Neuronal stem cell (in vitro differentiated cells): ENCODE results near the gene STK10.

Experiments
- DNase-seq: peaks from one replicate; pipeline ENCODE4 v3.0.0-alpha.2; 2013; ENCODE audit warnings: low spot score
- H2AFZ ChIP-seq: one replicate; pipeline ENCODE4 v1.6.1; 2013; ENCODE audit warnings: mild to moderate bottlenecking, low read length, inconsistent platforms
- H2AK5ac ChIP-seq: 2 replicates; pipeline ENCODE4 v1.6.1; 2013; ENCODE audit warnings: low read depth, mild to moderate bottlenecking, inconsistent platforms, low read length, moderate library complexity, mixed read lengths
- H2BK120ac ChIP-seq: 2 replicates; pipeline ENCODE4 v1.6.1; 2013; ENCODE audit warnings: low read depth, mild to moderate bottlenecking, inconsistent platforms, low read length, moderate library complexity, mixed read lengths
- H2BK12ac ChIP-seq: one replicate; pipeline ENCODE4 v1.6.1; 2013; ENCODE audit warnings: low read length, inconsistent platforms
- H2BK15ac ChIP-seq: 2 replicates; pipeline ENCODE4 v1.6.1; 2013; ENCODE audit warnings: mild to moderate bottlenecking, low read length, inconsistent platforms, mixed read lengths
- H2BK5ac ChIP-seq: one replicate; pipeline ENCODE4 v1.6.1; 2013; ENCODE audit warnings: inconsistent platforms, mild to moderate bottlenecking, low read length, moderate library complexity
- H3K14ac ChIP-seq: one replicate; pipeline ENCODE4 v1.6.1; 2013; ENCODE audit warnings: low read length, inconsistent platforms
- H3K18ac ChIP-seq: 2 replicates; pipeline ENCODE4 v1.6.1; 2013; ENCODE audit warnings: low read length, inconsistent platforms
- H3K23ac ChIP-seq: 2 replicates; pipeline ENCODE4 v1.6.1; 2013; ENCODE audit warnings: low read depth, mild to moderate bottlenecking, mixed read lengths, low read length, inconsistent platforms; ENCODE audit not compliant: poor library complexity
- H3K27ac ChIP-seq: replicated peaks from 3 replicates; pipeline ENCODE4 v1.5.1; 2013; ENCODE audit warnings: low read length, inconsistent platforms
- H3K27me3 ChIP-seq, 3 experiments: 2 replicates each; pipeline ENCODE4 v1.6.1; 2013; ENCODE audit warnings: low read length in 3 of 3, mild to moderate bottlenecking in 2 of 3, inconsistent platforms in 1 of 3, low read depth in 1 of 3, mixed read lengths in 1 of 3, moderate library complexity in 1 of 3; ENCODE audit not compliant: control insufficient read depth in 3 of 3, insufficient read depth in 3 of 3
- H3K36me3 ChIP-seq, 2 donors: replicated peaks in 1 of 2; 2 replicates each; pipeline ENCODE4 v1.6.1; 2013; ENCODE audit warnings: low read length in 2 of 2; ENCODE audit not compliant: control insufficient read depth in 2 of 2, insufficient read depth in 2 of 2
- H3K4ac ChIP-seq: 2 replicates; pipeline ENCODE4 v1.6.1; 2013; ENCODE audit warnings: inconsistent platforms, mild to moderate bottlenecking, low read length, moderate library complexity
- H3K4me1 ChIP-seq, 2 donors: 1 replicate in 1 of 2; 2 replicates in 1 of 2; pipeline ENCODE4 v1.6.1; 2013; ENCODE audit warnings: low read length in 2 of 2, low read depth in 1 of 2; ENCODE audit not compliant: control insufficient read depth in 2 of 2, insufficient read depth in 1 of 2
- H3K4me2 ChIP-seq: one replicate; pipeline ENCODE4 v1.6.1; 2013; ENCODE audit warnings: mild to moderate bottlenecking, low read length, inconsistent platforms; ENCODE audit not compliant: insufficient read depth, poor library complexity, severe bottlenecking
- H3K4me3 ChIP-seq, 2 donors: 2 replicates each; pipeline ENCODE4 v1.5.1; 2013; ENCODE audit warnings: low read length in 2 of 2, mild to moderate bottlenecking in 2 of 2, inconsistent platforms in 1 of 2, moderate library complexity in 1 of 2
- H3K79me1 ChIP-seq: one replicate; pipeline ENCODE4 v1.6.1; 2013; ENCODE audit warnings: low read depth, mild to moderate bottlenecking, inconsistent platforms, low read length, moderate library complexity
- H3K9ac ChIP-seq: one replicate; pipeline ENCODE4 v1.6.1; 2013; ENCODE audit warnings: mild to moderate bottlenecking, low read depth, low read length, inconsistent platforms; ENCODE audit not compliant: poor library complexity
- H3K9me3 ChIP-seq, 2 donors: replicated peaks in 1 of 2; 2 replicates each; pipeline versions ENCODE3 to v1.6.1; 2013; ENCODE audit warnings: low read length in 2 of 2, mild to moderate bottlenecking in 2 of 2, inconsistent platforms in 1 of 2, low read depth in 1 of 2, mixed read lengths in 1 of 2, moderate library complexity in 1 of 2; ENCODE audit not compliant: control insufficient read depth in 2 of 2, insufficient read depth in 1 of 2
- H4K8ac ChIP-seq: one replicate; pipeline ENCODE4 v1.6.1; 2013; ENCODE audit warnings: low read depth, mild to moderate bottlenecking, inconsistent platforms, low read length, moderate library complexity
- H4K91ac ChIP-seq: one replicate; pipeline ENCODE4 v1.6.1; 2013; ENCODE audit warnings: low read length, low read depth, mild to moderate bottlenecking, inconsistent platforms; ENCODE audit not compliant: poor library complexity
- WGBS, 2 donors: extraction: QIAGEN DNeasy Blood & Tissue Kit; methylation state at CpG; one replicate each; pipeline ENCODE4 v1.1.7; 2013; ENCODE audit warnings: missing lambda C conversion rate in 2 of 2, mixed read lengths in 1 of 2; ENCODE audit not compliant: insufficient read length in 2 of 2, insufficient replicate concordance in 1 of 2; ENCODE audit errors: extremely low coverage in 2 of 2; 5-methylcytosine and 5-hydroxymethylcytosine counted together

STK10 gene

DNA sequence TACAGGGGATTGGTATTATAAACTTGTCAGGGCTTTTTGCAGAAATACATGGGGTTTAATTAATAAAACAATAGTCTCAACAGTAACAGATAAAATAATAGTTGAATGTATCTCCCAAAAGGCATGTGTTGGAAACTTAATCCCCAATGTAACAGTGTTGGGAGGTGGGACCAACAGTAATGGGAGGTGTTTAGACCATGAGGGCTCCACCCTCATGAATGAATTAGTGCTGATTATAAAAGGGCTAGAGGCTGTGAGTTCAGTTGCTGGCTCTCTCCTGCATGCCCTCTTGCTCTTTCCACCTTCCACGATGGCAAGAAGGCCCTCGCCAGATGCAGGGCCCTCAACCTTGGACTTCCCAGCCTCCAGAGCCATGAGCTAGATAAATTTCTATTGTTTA lies 56.3 kb downstream of the STK10 start:
- peaks cover 0 to 3% of the 10 kb centered on the region in 2 donors for H3K9me3 ChIP-seq
- H3K23ac ChIP-seq, result no peak overlapping the region
- H3K4me3 ChIP-seq, result no peak overlapping the region
- H3K79me1 ChIP-seq, result no peaks in the 10 kb centered on the region
- no peak overlapping the region for H3K14ac ChIP-seq
- H4K8ac ChIP-seq, result no peak overlapping the region
- H2BK5ac ChIP-seq, result no peak overlapping the region
- H3K27ac ChIP-seq, result no peak overlapping the region
- H2AFZ ChIP-seq, result no peak overlapping the region
- no peaks in the 10 kb centered on the region for H3K4me1 ChIP-seq
- no peaks in the 10 kb centered on the region for H3K36me3 ChIP-seq
- no peak overlapping the region for H3K4ac ChIP-seq
- H2BK12ac ChIP-seq, result no peak overlapping the region
- H3K9ac ChIP-seq, result no peak overlapping the region
- no peaks in the 10 kb centered on the region for H3K27me3 ChIP-seq
- H2BK120ac ChIP-seq, result no peak overlapping the region
- H3K18ac ChIP-seq, result no peak overlapping the region
- no peak overlapping the region for H2AK5ac ChIP-seq
- no peak overlapping the region for H3K4me2 ChIP-seq
- no CpG with 5 or more reads among the region's 2 CpGs for WGBS, 2 donors
- no peak overlapping the region for H2BK15ac ChIP-seq
- DNase-seq, result no peak
- H4K91ac ChIP-seq, result no peak overlapping the region

DNA sequence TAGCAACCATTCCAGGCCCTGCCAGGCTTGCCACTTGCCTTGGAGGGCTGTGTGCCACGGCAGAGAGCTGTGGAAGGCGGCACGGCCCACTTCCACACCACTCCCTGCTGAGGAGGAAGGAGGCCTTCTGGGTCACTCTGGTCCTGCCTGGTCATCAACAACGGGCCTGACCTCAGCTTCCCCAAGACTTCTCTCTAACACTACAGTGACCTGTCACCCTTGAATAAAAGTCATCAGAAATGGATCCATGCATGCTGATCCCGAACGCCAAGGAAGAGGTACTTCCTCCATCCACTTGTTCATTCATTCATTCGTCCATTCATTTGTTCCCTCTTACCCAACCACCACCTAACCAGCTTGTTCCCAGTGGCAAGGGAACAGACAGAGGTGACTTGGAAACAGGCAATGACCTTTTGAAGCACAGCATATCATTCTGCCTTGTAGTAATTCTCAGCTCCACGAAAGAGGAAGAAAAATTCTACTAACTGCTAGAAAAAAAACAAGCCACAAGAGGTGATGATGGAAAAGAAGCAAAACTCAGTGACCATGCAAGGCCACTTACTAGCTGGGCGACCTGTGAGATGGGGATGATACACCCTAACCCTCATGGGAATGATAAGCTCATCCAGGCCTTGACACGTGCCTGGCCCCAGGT lies 58.6 kb downstream of the STK10 start:
- H3K14ac ChIP-seq, result no peak overlapping the region
- H3K18ac ChIP-seq, result no peak overlapping the region
- H3K4me1 ChIP-seq, result no peaks in the 10 kb centered on the region
- no peak for DNase-seq
- no peak overlapping the region for H2AFZ ChIP-seq
- H2BK120ac ChIP-seq, result no peak overlapping the region
- no peak overlapping the region for H3K4me2 ChIP-seq
- no peak overlapping the region for H3K23ac ChIP-seq
- H3K79me1 ChIP-seq, result no peaks in the 10 kb centered on the region
- H3K27me3 ChIP-seq, result no peaks in the 10 kb centered on the region
- no peak overlapping the region for H2AK5ac ChIP-seq
- peaks cover 0 to 2% of the 10 kb centered on the region in 2 donors for H3K36me3 ChIP-seq
- H3K9ac ChIP-seq, result no peak overlapping the region
- H3K4ac ChIP-seq, result no peak overlapping the region
- H2BK5ac ChIP-seq, result no peak overlapping the region
- H2BK12ac ChIP-seq, result no peak overlapping the region
- H4K8ac ChIP-seq, result no peak overlapping the region
- H3K4me3 ChIP-seq, result no peak overlapping the region
- H2BK15ac ChIP-seq, result no peak overlapping the region
- WGBS, 2 donors, result no CpG with 5 or more reads among the region's 10 CpGs
- H4K91ac ChIP-seq, result no peak overlapping the region
- peaks cover 0 to 5% of the 10 kb centered on the region in 2 donors for H3K9me3 ChIP-seq
- H3K27ac ChIP-seq, result no peak overlapping the region

DNA sequence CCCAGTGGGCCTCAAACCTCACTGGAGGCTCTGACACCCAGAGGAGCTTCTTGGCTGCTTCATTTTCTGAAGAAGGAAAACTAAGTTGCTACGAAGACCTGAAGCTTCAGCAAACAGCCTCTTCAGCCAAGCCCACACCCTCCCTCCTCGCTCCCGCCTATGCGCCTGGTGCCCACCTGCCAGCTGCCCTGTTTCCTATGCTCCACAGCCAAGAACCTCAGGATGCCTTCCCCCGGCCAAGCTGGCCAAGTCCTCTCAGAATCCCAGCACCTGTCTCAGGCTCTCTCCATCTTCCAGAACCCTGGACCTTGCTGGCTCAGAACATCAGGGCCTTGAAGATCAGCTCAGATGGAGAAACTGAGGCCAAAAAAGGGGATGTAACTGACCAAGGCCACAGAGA lies 60.4 kb downstream of the STK10 start:
- WGBS, 2 donors, result no CpG with 5 or more reads among the region's 5 CpGs
- no peak overlapping the region for H3K14ac ChIP-seq
- H2AK5ac ChIP-seq, result no peak overlapping the region
- DNase-seq, result no peak
- H3K27ac ChIP-seq, result no peak overlapping the region
- H2BK120ac ChIP-seq, result no peak overlapping the region
- H3K4me3 ChIP-seq, result no peak overlapping the region
- peaks cover 0 to 2% of the 10 kb centered on the region in 2 donors for H3K36me3 ChIP-seq
- peak overlapping the region; percentile 11 for H3K18ac ChIP-seq
- H3K79me1 ChIP-seq, result no peaks in the 10 kb centered on the region
- H3K23ac ChIP-seq, result no peak overlapping the region
- no peak overlapping the region for H4K8ac ChIP-seq
- H3K4me1 ChIP-seq, result no peaks in the 10 kb centered on the region
- no peak overlapping the region for H4K91ac ChIP-seq
- no peak overlapping the region for H3K4me2 ChIP-seq
- H3K9me3 ChIP-seq, result peaks cover 0 to 5% of the 10 kb centered on the region in 2 donors
- H2BK15ac ChIP-seq, result no peak overlapping the region
- no peak overlapping the region for H2AFZ ChIP-seq
- H2BK5ac ChIP-seq, result no peak overlapping the region
- H2BK12ac ChIP-seq, result no peak overlapping the region
- no peak overlapping the region for H3K9ac ChIP-seq
- H3K4ac ChIP-seq, result no peak overlapping the region
- H3K27me3 ChIP-seq, result no peaks in the 10 kb centered on the region

DNA sequence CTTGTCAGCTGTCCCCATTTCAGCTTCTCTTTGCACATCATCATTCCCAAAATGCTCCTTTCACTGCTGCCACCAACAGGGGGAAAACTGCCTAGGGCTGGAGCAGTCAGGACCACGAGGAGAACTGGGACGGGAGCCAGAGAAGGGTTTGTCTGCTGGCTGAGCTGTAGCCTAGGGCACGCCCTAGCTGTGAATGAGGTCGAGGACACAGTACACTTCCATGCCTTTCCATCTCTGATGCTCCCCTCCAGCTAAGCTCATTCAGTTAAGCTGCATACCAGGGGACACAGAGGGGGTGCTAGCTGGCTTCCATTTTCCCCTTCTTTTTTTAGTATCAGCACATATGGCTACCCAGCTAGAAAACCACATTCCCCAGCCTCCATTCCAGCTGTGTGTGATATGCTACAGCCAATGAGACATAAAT lies 64.7 kb downstream of the STK10 start:
- H3K4ac ChIP-seq, result no peak overlapping the region
- no peak overlapping the region for H2AK5ac ChIP-seq
- H3K23ac ChIP-seq, result peak overlapping the region; percentile 66
- H2BK120ac ChIP-seq, result no peak overlapping the region
- WGBS, 2 donors, result no CpG with 5 or more reads among the region's 4 CpGs
- H3K14ac ChIP-seq, result no peak overlapping the region
- peaks cover 0 to 9% of the 10 kb centered on the region in 2 donors for H3K4me1 ChIP-seq
- H4K8ac ChIP-seq, result no peak overlapping the region
- no peaks in the 10 kb centered on the region for H3K27me3 ChIP-seq
- H2AFZ ChIP-seq, result no peak overlapping the region
- peak overlapping the region; percentile 15 for H3K18ac ChIP-seq
- H3K36me3 ChIP-seq, result peaks cover 0 to 2% of the 10 kb centered on the region in 2 donors
- no peak overlapping the region for H3K27ac ChIP-seq
- H2BK15ac ChIP-seq, result no peak overlapping the region
- no peak overlapping the region for H2BK5ac ChIP-seq
- H4K91ac ChIP-seq, result no peak overlapping the region
- no peak overlapping the region for H2BK12ac ChIP-seq
- DNase-seq, result no peak
- H3K4me3 ChIP-seq, result no peak overlapping the region
- no peak overlapping the region for H3K9ac ChIP-seq
- no peaks in the 10 kb centered on the region for H3K79me1 ChIP-seq
- H3K9me3 ChIP-seq, result peaks cover 0 to 2% of the 10 kb centered on the region in 2 donors
- H3K4me2 ChIP-seq, result no peak overlapping the region
